ENCODE measurements around the gene TPMT.

The TPMT gene

DNA sequence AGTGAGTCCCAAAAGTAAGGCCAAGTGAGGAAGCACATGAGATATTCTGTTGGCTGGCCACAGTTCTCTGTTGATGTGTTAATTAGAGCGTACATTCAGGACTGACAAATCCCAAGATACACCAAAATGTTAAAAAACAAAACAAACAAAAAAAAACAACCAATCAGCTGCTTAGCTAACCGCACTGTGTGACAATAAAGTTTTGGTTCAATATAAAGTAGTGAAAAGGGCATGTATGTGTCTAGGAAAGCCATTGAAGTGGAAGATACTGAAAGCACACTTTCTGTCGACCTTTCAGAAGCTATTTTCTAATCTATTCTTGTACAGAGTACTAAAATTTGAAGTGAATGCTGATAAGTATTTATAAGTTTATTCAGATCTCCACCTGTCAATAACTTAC, 58.5 kb downstream of the TPMT start:
- no peaks in the 10 kb centered on the region for H3K9me3 ChIP-seq (ENCODE audit: control insufficient read depth, insufficient read depth, low read length)
- WGBS (ENCODE audit: insufficient coverage, insufficient read length) = no CpG with 5 or more reads among the region's 3 CpGs
- DNase-seq (ENCODE audit: low read depth, low spot score) = no peak
- H3K27me3 ChIP-seq (ENCODE audit: control insufficient read depth, insufficient read depth, low read length) = no peaks in the 10 kb centered on the region
- no peak overlapping the region for H3K4me3 ChIP-seq (ENCODE audit: low read length)
- H3K27ac ChIP-seq (ENCODE audit: low read length) = no peak overlapping the region
- no peaks in the 10 kb centered on the region for H3K4me1 ChIP-seq (ENCODE audit: control insufficient read depth, insufficient read depth, low read length)
- no peaks in the 10 kb centered on the region for H3K36me3 ChIP-seq (ENCODE audit: control insufficient read depth, insufficient read depth, low read length)

DNA sequence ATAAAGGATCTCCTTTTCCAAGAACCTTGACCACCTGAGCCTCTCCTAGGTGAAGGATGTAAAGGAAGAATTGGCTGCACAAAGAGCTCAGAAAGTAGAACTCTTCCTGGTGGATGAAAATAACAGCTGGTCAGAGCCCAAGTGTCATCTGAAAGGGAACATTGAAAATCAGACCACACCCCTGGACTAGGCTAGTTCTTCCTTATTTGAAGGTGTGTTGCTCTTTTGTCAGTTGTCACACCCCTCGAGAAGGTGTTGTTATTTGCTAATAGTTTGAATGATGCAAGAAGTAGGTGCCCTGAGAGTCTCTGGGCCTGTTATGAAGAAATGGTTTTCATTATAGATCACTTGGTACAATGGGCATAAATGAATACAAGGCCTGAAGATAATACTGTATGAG, 63.5 kb downstream of the TPMT start:
- Histone ChIP-seq H3K4me3 (ENCODE audit: low read length) (no peak overlapping the region), H3K4me1 (ENCODE audit: control insufficient read depth, insufficient read depth, low read length) (no peaks in the 10 kb centered on the region), H3K36me3 (ENCODE audit: control insufficient read depth, insufficient read depth, low read length) (no peaks in the 10 kb centered on the region), H3K27ac (ENCODE audit: low read length) (no peak overlapping the region), H3K27me3 (ENCODE audit: control insufficient read depth, insufficient read depth, low read length) (no peaks in the 10 kb centered on the region), H3K9me3 (ENCODE audit: control insufficient read depth, insufficient read depth, low read length) (no peaks in the 10 kb centered on the region)
- WGBS (ENCODE audit: insufficient coverage, insufficient read length) = no CpG with 5 or more reads among the region's 1 CpG
- DNase-seq (ENCODE audit: low read depth, low spot score) = no peak

DNA sequence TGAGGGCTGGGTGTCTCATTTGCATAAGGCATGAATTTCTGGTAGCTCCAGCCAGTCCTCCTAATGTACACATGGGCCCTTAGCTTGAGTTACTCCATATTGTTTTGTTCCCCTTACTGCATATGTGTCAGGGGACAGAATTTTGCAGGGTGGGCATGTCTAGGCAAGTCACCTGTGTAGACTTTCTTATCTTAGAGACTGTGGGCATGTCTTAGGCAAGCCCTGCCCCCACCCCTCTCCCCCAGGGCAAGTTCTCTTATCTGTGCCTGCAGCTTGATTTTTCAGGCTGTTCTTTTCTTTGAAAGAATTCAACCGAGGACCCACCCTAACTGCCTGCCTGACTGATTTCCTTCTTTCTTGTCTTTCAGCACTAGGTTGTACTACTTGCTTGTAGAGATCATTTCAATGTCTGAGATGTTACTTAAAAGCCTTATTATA, 64.5 kb downstream of the TPMT start:
- Histone ChIP-seq H3K36me3 (ENCODE audit: control insufficient read depth, insufficient read depth, low read length) (no peaks in the 10 kb centered on the region), H3K27me3 (ENCODE audit: control insufficient read depth, insufficient read depth, low read length) (no peaks in the 10 kb centered on the region), H3K27ac (ENCODE audit: low read length) (no peak overlapping the region), H3K4me1 (ENCODE audit: control insufficient read depth, insufficient read depth, low read length) (no peaks in the 10 kb centered on the region), H3K9me3 (ENCODE audit: control insufficient read depth, insufficient read depth, low read length) (no peaks in the 10 kb centered on the region), H3K4me3 (ENCODE audit: low read length) (no peak overlapping the region)
- no peak for DNase-seq (ENCODE audit: low read depth, low spot score)
- no CpG with 5 or more reads among the region's 1 CpG for WGBS (ENCODE audit: insufficient coverage, insufficient read length)

DNA sequence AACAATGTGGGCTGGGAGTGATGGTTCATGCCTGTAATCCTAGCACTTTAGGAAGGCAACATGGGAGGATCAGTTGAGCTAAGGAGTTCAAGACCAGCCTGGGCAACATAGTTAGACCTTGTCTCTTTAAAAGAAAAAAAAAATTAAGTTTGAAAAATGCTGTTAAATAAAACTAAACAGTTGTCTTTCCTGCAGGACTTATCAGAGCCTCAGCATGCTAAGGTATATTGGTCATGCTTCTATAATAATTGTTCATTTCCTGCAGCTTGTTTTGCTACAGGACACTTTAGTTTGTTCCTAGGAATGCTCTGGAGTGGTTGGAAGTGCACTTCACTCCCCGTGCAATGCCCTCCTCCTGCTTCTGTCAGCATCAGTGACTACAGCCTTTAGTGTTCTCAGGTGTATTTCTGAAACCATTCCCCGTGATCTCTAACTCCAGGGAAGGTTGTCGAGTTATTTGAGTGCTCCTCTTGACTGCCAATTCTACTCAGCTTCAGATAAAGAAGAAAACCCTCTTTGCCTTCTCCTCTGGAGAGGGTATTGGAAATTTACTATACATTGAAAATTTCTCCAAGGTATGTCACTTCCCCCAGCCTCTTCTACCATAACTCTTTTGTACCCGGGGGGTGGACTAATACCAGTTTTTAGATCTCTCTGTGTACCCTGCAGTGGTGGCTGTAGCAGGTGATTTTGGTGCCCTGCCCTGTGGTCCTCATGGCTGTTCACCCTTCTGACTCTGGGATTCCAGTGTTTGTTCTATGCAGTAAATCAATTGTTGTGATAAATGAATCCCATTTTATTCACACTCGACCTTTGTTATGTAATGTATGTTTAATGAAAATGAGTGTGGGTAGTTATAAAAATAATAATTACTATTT, 66.2 kb downstream of the TPMT start:
- WGBS (ENCODE audit: insufficient coverage, insufficient read length) = no CpG with 5 or more reads among the region's 5 CpGs
- no peaks in the 10 kb centered on the region for H3K27me3 ChIP-seq (ENCODE audit: control insufficient read depth, insufficient read depth, low read length)
- no peaks in the 10 kb centered on the region for H3K4me1 ChIP-seq (ENCODE audit: control insufficient read depth, insufficient read depth, low read length)
- no peaks in the 10 kb centered on the region for H3K9me3 ChIP-seq (ENCODE audit: control insufficient read depth, insufficient read depth, low read length)
- H3K4me3 ChIP-seq (ENCODE audit: low read length) = no peak overlapping the region
- H3K27ac ChIP-seq (ENCODE audit: low read length) = no peak overlapping the region
- no peak for DNase-seq (ENCODE audit: low read depth, low spot score)
- no peaks in the 10 kb centered on the region for H3K36me3 ChIP-seq (ENCODE audit: control insufficient read depth, insufficient read depth, low read length)

DNA sequence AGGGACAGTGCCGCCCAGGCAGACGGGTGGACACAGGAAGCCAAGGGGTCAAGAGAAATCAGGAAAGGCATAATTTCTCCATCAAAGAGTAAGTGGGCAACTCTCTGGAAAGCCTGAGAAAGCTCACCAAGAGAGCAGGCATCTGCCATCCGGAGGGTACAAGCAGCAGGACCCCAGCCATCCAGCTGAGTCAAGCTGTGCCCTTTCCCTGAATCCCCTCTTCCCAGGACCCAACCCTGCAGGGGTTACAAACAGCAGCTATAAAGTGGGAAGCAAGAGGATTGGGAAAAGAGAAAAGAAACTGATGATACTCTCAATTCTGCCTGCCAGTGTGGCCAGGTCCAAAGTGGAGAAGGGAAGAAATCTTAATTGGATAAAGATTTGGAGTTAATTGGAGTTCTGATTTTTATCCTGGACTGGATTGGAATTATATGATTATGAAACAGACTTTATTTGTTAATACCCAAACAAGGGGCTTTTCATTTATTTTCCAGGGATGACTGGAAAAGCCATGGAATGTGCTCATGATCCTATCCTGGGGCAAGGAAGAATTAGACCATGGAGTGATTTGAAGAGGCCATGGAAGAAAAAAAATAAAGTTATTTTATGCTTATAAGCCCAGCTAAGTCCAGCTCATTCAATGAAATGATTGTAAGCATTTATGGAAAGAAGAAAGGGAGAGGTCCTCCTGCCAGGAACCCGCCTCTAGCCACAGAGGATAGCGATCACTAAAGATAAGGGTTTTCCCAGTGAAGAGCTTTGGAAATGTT, 67.3 kb downstream of the TPMT start:
- Histone ChIP-seq H3K27ac (ENCODE audit: low read length) (no peak overlapping the region), H3K4me3 (ENCODE audit: low read length) (no peak overlapping the region), H3K36me3 (ENCODE audit: control insufficient read depth, insufficient read depth, low read length) (no peaks in the 10 kb centered on the region), H3K4me1 (ENCODE audit: control insufficient read depth, insufficient read depth, low read length) (no peaks in the 10 kb centered on the region), H3K27me3 (ENCODE audit: control insufficient read depth, insufficient read depth, low read length) (no peaks in the 10 kb centered on the region), H3K9me3 (ENCODE audit: control insufficient read depth, insufficient read depth, low read length) (no peaks in the 10 kb centered on the region)
- DNase-seq (ENCODE audit: low read depth, low spot score) = no peak
- WGBS (ENCODE audit: insufficient coverage, insufficient read length) = no CpG with 5 or more reads among the region's 5 CpGs

DNA sequence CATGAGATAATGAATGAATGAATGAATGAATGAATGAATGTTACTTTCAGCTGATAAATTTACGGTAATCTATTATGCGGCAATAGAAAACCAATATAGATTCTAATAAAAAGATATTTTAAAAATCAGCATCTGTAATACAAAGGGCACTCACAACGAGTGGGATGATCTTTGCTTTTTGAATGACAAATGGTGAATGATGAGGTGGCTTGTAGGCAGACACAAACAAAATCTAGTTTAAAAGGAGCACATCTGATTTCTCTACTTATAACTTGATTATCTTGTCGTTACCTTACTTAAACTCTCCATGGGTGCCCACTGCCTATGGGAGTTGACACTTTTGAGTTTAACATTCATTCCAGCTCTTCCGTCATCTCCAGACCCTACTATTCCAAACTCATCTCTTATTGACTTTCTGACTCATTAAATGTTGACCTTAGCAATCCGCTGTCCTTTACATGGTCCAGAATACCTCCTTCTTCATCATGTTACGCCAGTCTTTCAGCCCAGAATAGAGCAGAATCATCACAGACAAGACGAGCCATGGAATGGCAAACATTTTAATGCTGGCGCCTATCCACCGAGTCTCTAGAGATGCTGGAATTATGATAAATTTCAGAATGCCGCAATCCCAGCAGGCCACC, 73.7 kb downstream of the TPMT start:
- Histone ChIP-seq H3K36me3 (ENCODE audit: control insufficient read depth, insufficient read depth, low read length) (no peaks in the 10 kb centered on the region), H3K4me3 (ENCODE audit: low read length) (no peak overlapping the region), H3K27ac (ENCODE audit: low read length) (no peak overlapping the region), H3K9me3 (ENCODE audit: control insufficient read depth, insufficient read depth, low read length) (no peaks in the 10 kb centered on the region), H3K27me3 (ENCODE audit: control insufficient read depth, insufficient read depth, low read length) (no peaks in the 10 kb centered on the region), H3K4me1 (ENCODE audit: control insufficient read depth, insufficient read depth, low read length) (no peaks in the 10 kb centered on the region)
- WGBS (ENCODE audit: insufficient coverage, insufficient read length) = no CpG with 5 or more reads among the region's 11 CpGs
- DNase-seq (ENCODE audit: low read depth, low spot score) = no peak

DNA sequence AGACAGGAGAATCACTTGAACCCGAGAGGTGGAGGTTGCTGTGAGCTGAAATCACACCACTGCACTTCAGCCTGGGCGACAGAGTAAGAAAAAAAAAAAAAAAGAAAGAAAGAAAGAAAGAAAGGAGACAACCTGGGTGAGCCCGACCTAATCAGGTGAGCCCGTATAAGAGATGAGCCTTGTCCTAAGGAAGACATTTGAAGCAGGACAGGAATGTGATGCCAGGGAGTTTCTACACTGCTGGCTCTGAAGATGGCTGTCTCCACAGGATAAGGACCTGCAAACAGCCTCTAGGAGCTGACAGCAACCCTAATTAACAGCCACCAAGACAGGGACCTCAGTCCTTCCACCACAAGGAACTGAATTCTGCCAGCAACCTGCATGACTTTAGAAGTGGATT, 74.3 kb downstream of the TPMT start:
- Histone ChIP-seq H3K27ac (ENCODE audit: low read length) (no peak overlapping the region), H3K4me3 (ENCODE audit: low read length) (no peak overlapping the region), H3K36me3 (ENCODE audit: control insufficient read depth, insufficient read depth, low read length) (no peaks in the 10 kb centered on the region), H3K27me3 (ENCODE audit: control insufficient read depth, insufficient read depth, low read length) (no peaks in the 10 kb centered on the region), H3K9me3 (ENCODE audit: control insufficient read depth, insufficient read depth, low read length) (no peaks in the 10 kb centered on the region), H3K4me1 (ENCODE audit: control insufficient read depth, insufficient read depth, low read length) (no peaks in the 10 kb centered on the region)
- no CpG with 5 or more reads among the region's 4 CpGs for WGBS (ENCODE audit: insufficient coverage, insufficient read length)
- DNase-seq (ENCODE audit: low read depth, low spot score) = no peak

DNA sequence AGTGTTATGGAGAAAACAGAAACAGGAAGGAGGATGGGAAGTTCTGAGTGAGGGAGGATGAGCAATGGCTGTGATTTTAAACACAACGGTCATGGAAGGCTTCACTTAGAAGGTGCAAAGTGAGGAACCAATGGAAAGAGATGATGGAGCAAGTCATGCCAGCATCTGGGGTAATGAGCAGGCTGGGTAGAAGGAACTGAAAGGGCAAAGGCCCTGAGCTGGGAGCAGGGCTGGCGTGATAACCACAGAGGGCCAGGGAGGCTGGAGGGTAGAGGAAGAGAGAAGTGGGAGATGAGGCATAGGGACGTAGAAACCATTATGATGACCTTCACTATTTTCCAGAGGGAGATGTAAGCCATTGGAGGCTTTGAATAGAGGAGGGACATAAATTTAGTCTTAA, 76.0 kb downstream of the TPMT start:
- Histone ChIP-seq H3K27me3 (ENCODE audit: control insufficient read depth, insufficient read depth, low read length) (no peaks in the 10 kb centered on the region), H3K4me1 (ENCODE audit: control insufficient read depth, insufficient read depth, low read length) (no peaks in the 10 kb centered on the region), H3K9me3 (ENCODE audit: control insufficient read depth, insufficient read depth, low read length) (no peaks in the 10 kb centered on the region), H3K4me3 (ENCODE audit: low read length) (no peak overlapping the region), H3K36me3 (ENCODE audit: control insufficient read depth, insufficient read depth, low read length) (no peaks in the 10 kb centered on the region), H3K27ac (ENCODE audit: low read length) (no peak overlapping the region)
- no CpG with 5 or more reads among the region's 3 CpGs for WGBS (ENCODE audit: insufficient coverage, insufficient read length)
- DNase-seq (ENCODE audit: low read depth, low spot score) = no peak

Data from iPS DF 6.9 (cell line).